SK-N-SH (cell line): ENCODE measurements around the gene BTNL2. TPM values are rescaled to one million over a fixed set of nuclear protein-coding genes. Genes with fewer than 3 reads are reported as not detected.

Source experiments
- CTCF ChIA-PET: fragments of 300-600, 350-600 bp; formaldehyde crosslinking; extraction: SDS; loops from one replicate; lab custom pipeline; 2021; lab: Yijun Ruan, JAX
- POLR2A ChIA-PET: fragments of 350-600 bp; sonication (Branson Sonifier 250); formaldehyde crosslinking; extraction: SDS; loops from one replicate; lab custom pipeline; 2020; ENCODE audit warnings: antibody characterized with exemption, inconsistent platforms; lab: Yijun Ruan, JAX
- DNase-seq: peaks from one replicate; pipeline ENCODE4 v3.0.0; 2012
- H2AFZ ChIP-seq: fragments of 200-600 bp; sonication (generic); 2 replicates; pipeline ENCODE4 v1.8.1; 2016; ENCODE audit warnings: antibody characterized with exemption, mild to moderate bottlenecking, low read depth
- H3F3A ChIP-seq: fragments of 200-600 bp; sonication (generic); replicated peaks from 2 replicates; pipeline ENCODE3; 2016; ENCODE audit warnings: antibody characterized with exemption, mild to moderate bottlenecking; ENCODE audit not compliant: insufficient read depth
- H3K27ac ChIP-seq, 2 experiments: fragments of 200-500 bp in 1 of 2; fragments of 200-600 bp in 1 of 2; sonication (Bioruptor generic) in 1 of 2; sonication (generic), shearing (Covaris generic) in 1 of 2; 2 replicates each; pipeline versions ENCODE4 v1.5.1 to v1.6.1; 2014 to 2016; ENCODE audit warnings: low read depth in 2 of 2, inconsistent platforms in 1 of 2, low read length in 1 of 2, mild to moderate bottlenecking in 1 of 2, mixed read lengths in 1 of 2
- H3K27me3 ChIP-seq: fragments of 200-600 bp; sonication (generic), shearing (Covaris generic); 2 replicates; pipeline ENCODE4 v1.6.1; 2016; ENCODE audit warnings: mixed run types; ENCODE audit not compliant: insufficient read depth
- H3K36me3 ChIP-seq, 2 experiments: fragments of 200-500 bp in 1 of 2; fragments of 200-600 bp in 1 of 2; sonication (Bioruptor generic) in 1 of 2; sonication (generic) in 1 of 2; replicated peaks in 1 of 2; 2 replicates each; pipeline versions ENCODE3 to v1.5.1; 2014 to 2016; ENCODE audit warnings: low read length in 1 of 2, mild to moderate bottlenecking in 1 of 2; ENCODE audit not compliant: insufficient read depth in 2 of 2, control insufficient read depth in 1 of 2
- H3K4me1 ChIP-seq, 2 experiments: fragments of 200-500 bp in 1 of 2; fragments of 200-600 bp in 1 of 2; sonication (Bioruptor generic) in 1 of 2; sonication (generic), shearing (Covaris generic) in 1 of 2; 2 replicates each; pipeline versions ENCODE4 v1.5.1 to v1.6.1; 2014 to 2016; ENCODE audit warnings: low read depth in 1 of 2, low read length in 1 of 2, mixed run types in 1 of 2; ENCODE audit not compliant: insufficient read depth in 2 of 2, control insufficient read depth in 1 of 2
- H3K4me2 ChIP-seq: fragments of 200-600 bp; sonication (generic), shearing (Covaris generic); 2 replicates; pipeline ENCODE4 v1.6.1; 2017; ENCODE audit warnings: mixed run types
- H3K4me3 ChIP-seq, 2 experiments: fragments of 200-500 bp in 1 of 2; fragments of 200-600 bp in 1 of 2; sonication (Bioruptor generic) in 1 of 2; sonication (generic), shearing (Covaris generic) in 1 of 2; 2 replicates each; pipeline versions ENCODE4 v1.5.1 to v1.8.1; 2014 to 2016; ENCODE audit warnings: low read depth in 2 of 2, inconsistent platforms in 1 of 2, low read length in 1 of 2, mild to moderate bottlenecking in 1 of 2, mixed read lengths in 1 of 2, moderate library complexity in 1 of 2
- H3K79me2 ChIP-seq: fragments of 200-600 bp; sonication (generic); 2 replicates; pipeline ENCODE4 v1.8.1; 2017; ENCODE audit warnings: mild to moderate bottlenecking; ENCODE audit not compliant: insufficient read depth
- H3K9ac ChIP-seq: fragments of 200-600 bp; sonication (generic); 2 replicates; pipeline ENCODE4 v1.6.1; 2017; ENCODE audit warnings: mixed run types
- H3K9me2 ChIP-seq: fragments of 200-600 bp; sonication (generic); 2 replicates; pipeline ENCODE4 v1.6.1; 2017; ENCODE audit warnings: mixed run types
- H3K9me3 ChIP-seq: fragments of 200-600 bp; sonication (generic); 2 replicates; pipeline ENCODE4 v1.6.1; 2017; ENCODE audit warnings: mixed run types, mild to moderate bottlenecking, moderate library complexity
- H4K20me1 ChIP-seq: fragments of 200-600 bp; sonication (generic); 2 replicates; pipeline ENCODE4 v1.6.1; 2017; ENCODE audit warnings: mild to moderate bottlenecking, mixed run types; ENCODE audit not compliant: insufficient read depth
- CTCF ChIP-seq: fragments of 200-600 bp; sonication (generic); IDR thresholded peaks from 2 replicates; pipeline ENCODE4 v1.6.1; 2017; ENCODE audit warnings: antibody characterized with exemption, mild to moderate bottlenecking, moderate library complexity
- MAX ChIP-seq: IDR thresholded peaks from 2 replicates; pipeline ENCODE4 v1.4.0; 2012; ENCODE audit warnings: low read depth
- MEF2A ChIP-seq: IDR thresholded peaks from 2 replicates; pipeline ENCODE4 v1.4.0; 2012; ENCODE audit warnings: low read depth, borderline replicate concordance
- NFIC ChIP-seq: IDR thresholded peaks from 2 replicates; pipeline ENCODE4 v1.4.0; 2012; ENCODE audit warnings: borderline replicate concordance
- PBX3 ChIP-seq: IDR thresholded peaks from 2 replicates; pipeline ENCODE4; 2012
- RAD21 ChIP-seq: IDR thresholded peaks from 2 replicates; pipeline ENCODE4 v1.6.1; 2012; ENCODE audit warnings: mild to moderate bottlenecking, low read length
- RCOR1 ChIP-seq: fragments of 150-350 bp; IDR thresholded peaks from 2 replicates; pipeline ENCODE4 v1.6.1; 2017; ENCODE audit warnings: antibody characterized with exemption, low read length
- SMC3 ChIP-seq: IDR thresholded peaks from 2 replicates; pipeline ENCODE4 v1.6.1; 2012; ENCODE audit warnings: low read depth, low read length, improper control_type of control experiment
- TCF12 ChIP-seq: IDR thresholded peaks from 2 replicates; pipeline ENCODE4 v1.4.0; 2012
- WGBS: methylation state at CpG from one replicate; pipeline ENCODE4 v1.1.6; 2017; ENCODE audit warnings: low lambda C conversion rate; 5-methylcytosine and 5-hydroxymethylcytosine counted together
- polyA plus RNA-seq, 3 experiments: library from polyadenylated mRNA; depleted of rRNA; stranded (reverse); fragments of >200 nt; gene quantifications; 2 replicates each; pipeline ENCODE4 v1.2.3, GENCODE V29; 2012

BTNL2 gene
- polyA plus RNA-seq, 1 of the 3 experiments (the other 2 are of a cell fraction) = not detected

- H3K27me3 ChIP-seq = peaks cover 47% of the 10 kb centered on the region
- peak; percentile 50 for DNase-seq
- H3K4me3 ChIP-seq = no peak overlapping the region; a peak in 1 of 4 replicates
- no peaks in the 10 kb centered on the region for H3K9me2 ChIP-seq
- H2AFZ ChIP-seq = peak overlapping the region; percentile 42; the same call in 1 of the 2 replicates
- H3K4me2 ChIP-seq = peak overlapping the region; percentile 42; the same call in 1 of the 2 replicates
- H3K9me3 ChIP-seq = no peaks in the 10 kb centered on the region
- TF ChIP-seq SMC3 (peak; percentile 79), PBX3 (no peak), RAD21 (peak; percentile 69), CTCF (peak; percentile 91), RCOR1 (no peak), MAX (no peak), MEF2A (no peak), NFIC (no peak)
- H4K20me1 ChIP-seq = no peaks in the 10 kb centered on the region
- H3F3A ChIP-seq = peaks cover 3% of the 10 kb centered on the region
- no peaks in the 10 kb centered on the region for H3K4me1 ChIP-seq
- WGBS = 2% methylated on average over 13 of the region's 13 CpGs
- POLR2A ChIA-PET = no interaction called here
- no peaks in the 10 kb centered on the region for H3K79me2 ChIP-seq
- H3K36me3 ChIP-seq = no peaks in the 10 kb centered on the region
- no peak overlapping the region for H3K9ac ChIP-seq
- H3K27ac ChIP-seq = no peak overlapping the region
- CTCF ChIA-PET = interaction anchor here (0.8 to 3.9 kb wide), 16 partner anchors 8 to 453 kb away, joined by 3 to 40 read pairs (median 4); partner anchors contain the start of gene BTNL2
Measured at GRCh38 chr6:32415521-32416019, 8.6 kb upstream of the BTNL2 start.

GRCh38 chr6:32413427-32414047 is 6.6 kb upstream of the BTNL2 start:
- Histone ChIP-seq H3K36me3 (no peaks in the 10 kb centered on the region), H2AFZ (no peak overlapping the region), H3K9me3 (no peaks in the 10 kb centered on the region), H4K20me1 (no peaks in the 10 kb centered on the region), H3K4me3 (0 out of 4 replicates have a peak overlapping the region, but pooled peaks of 1 of the 2 experiments have one; percentile 9), H3K27ac (no peak overlapping the region), H3F3A (peaks cover 3% of the 10 kb centered on the region), H3K4me1 (no peaks in the 10 kb centered on the region), H3K9me2 (no peaks in the 10 kb centered on the region), H3K79me2 (no peaks in the 10 kb centered on the region), H3K9ac (no peak overlapping the region), H3K4me2 (no peak overlapping the region), H3K27me3 (peaks cover 46% of the 10 kb centered on the region)
- WGBS = under 1% methylated on average over 11 of the region's 11 CpGs
- CTCF ChIA-PET = interaction anchor here (0.7 to 3.9 kb wide), 26 partner anchors 9 to 623 kb away, joined by 3 to 40 read pairs (median 5); partner anchors contain the start of gene TAP2
- POLR2A ChIA-PET = no interaction called here
- TF ChIP-seq TCF12 = no peak
- peak; percentile 72 for TF ChIP-seq RAD21
- peak; percentile 83 for TF ChIP-seq SMC3
- TF ChIP-seq CTCF = peak; percentile 91
- peak; percentile 63 for DNase-seq
